HG03558 (cell line): ENCODE results near the gene RPA3.

Experiments
- ATAC-seq: cut with Tn5 transposase; IDR thresholded peaks from one replicate; pipeline ENCODE4 v1.9.1; 2021; ENCODE audit warnings: moderate number of reproducible peaks; ENCODE audit not compliant: unreplicated experiment; ENCODE audit errors: extremely low read depth

The RPA3 gene

GRCh38 chr7:7718492-7718891 lies at the start of gene RPA3:
Gene RPA3 (minus strand): TSS chr7:7718607. CDS start chr7:7640418, 78,189 bp downstream.
- no peak for ATAC-seq

GRCh38 chr7:7766671-7767070 lies 48.3 kb upstream of the RPA3 start:
- no peak for ATAC-seq

GRCh38 chr7:7765422-7765821 lies 47.0 kb upstream of the RPA3 start:
- peak; percentile 73 for ATAC-seq

- no peak for ATAC-seq
Measured at GRCh38 chr7:7764520-7765396, 46.4 kb upstream of the RPA3 start.

- no peak for ATAC-seq
Measured at GRCh38 chr7:7761974-7762779, 43.8 kb upstream of the RPA3 start.

- no peak for ATAC-seq
Measured at GRCh38 chr7:7761340-7761973, 43.0 kb upstream of the RPA3 start.

- ATAC-seq: no peak
Measured at GRCh38 chr7:7757576-7757975, 39.2 kb upstream of the RPA3 start.

- no peak for ATAC-seq
Measured at GRCh38 chr7:7756577-7756976, 38.2 kb upstream of the RPA3 start.

GRCh38 chr7:7751243-7752092 lies 33.1 kb upstream of the RPA3 start:
- ATAC-seq: no peak

- no peak for ATAC-seq
Measured at GRCh38 chr7:7750571-7751242, 32.3 kb upstream of the RPA3 start.

GRCh38 chr7:7746458-7746857 lies 28.1 kb upstream of the RPA3 start:
- ATAC-seq: no peak

GRCh38 chr7:7745966-7746365 lies 27.6 kb upstream of the RPA3 start:
- no peak for ATAC-seq

- no peak for ATAC-seq
Measured at GRCh38 chr7:7745258-7745657, 26.9 kb upstream of the RPA3 start.

- no peak for ATAC-seq
Measured at GRCh38 chr7:7742223-7742622, 23.8 kb upstream of the RPA3 start.

GRCh38 chr7:7740037-7740355 lies 21.6 kb upstream of the RPA3 start:
- no peak for ATAC-seq

GRCh38 chr7:7739204-7740036 lies 21.0 kb upstream of the RPA3 start:
- ATAC-seq: no peak

- no peak for ATAC-seq
Measured at GRCh38 chr7:7738622-7739021, 20.2 kb upstream of the RPA3 start.

- ATAC-seq: no peak
Measured at GRCh38 chr7:7738177-7738576, 19.8 kb upstream of the RPA3 start.

- no peak for ATAC-seq
Measured at GRCh38 chr7:7737674-7738073, 19.3 kb upstream of the RPA3 start.
